Esophagus muscularis mucosa (tissue), 4 donors: ENCODE results near the gene TBCD. TPM values are rescaled to one million over a fixed set of nuclear protein-coding genes. Genes with fewer than 3 reads are reported as not detected.

Experiments used
- DNase-seq: peaks from one replicate; pipeline ENCODE4 v3.0.0-alpha.2; 2017; ENCODE audit errors: extremely low spot score
- H3K27ac ChIP-seq, 4 donors: fragments of 200-600 bp; sonication (generic); replicated peaks in 1 of 4; 1 replicate in 3 of 4; 2 replicates in 1 of 4; pipeline ENCODE4 v1.5.1; 2016 to 2019; ENCODE audit warnings: mild to moderate bottlenecking in 1 of 4
- H3K27me3 ChIP-seq, 4 donors: fragments of 200-600 bp; sonication (generic); one replicate each; pipeline versions ENCODE4 v1.5.1 to v1.6.0; 2016 to 2019
- H3K36me3 ChIP-seq, 4 donors: fragments of 200-600 bp; sonication (generic); one replicate each; pipeline ENCODE4 v1.5.1; 2016 to 2019
- H3K4me1 ChIP-seq, 4 donors: fragments of 200-600 bp; sonication (generic); one replicate each; pipeline ENCODE4 v1.5.1; 2016 to 2019
- H3K4me3 ChIP-seq, 4 donors: fragments of 200-600 bp; sonication (generic); 1 replicate in 2 of 4; 2 replicates in 2 of 4; pipeline ENCODE4 v1.5.1; 2016 to 2019; ENCODE audit warnings: mild to moderate bottlenecking in 4 of 4, moderate library complexity in 1 of 4
- H3K9me3 ChIP-seq, 4 donors: fragments of 200-600 bp; sonication (generic); 1 replicate in 3 of 4; 2 replicates in 1 of 4; pipeline ENCODE4 v1.5.1; 2016 to 2019
- EP300 ChIP-seq: sonication (generic); formaldehyde crosslinking; IDR thresholded peaks from one replicate; pipeline ENCODE4 v1.6.1; 2017; ENCODE audit warnings: antibody characterized with exemption
- POLR2A ChIP-seq: fragments of 450-650 bp; IDR thresholded peaks from one replicate; pipeline ENCODE4 v1.6.1; 2017; ENCODE audit warnings: antibody characterized with exemption, moderate library complexity, mild to moderate bottlenecking, low read depth
- POLR2AphosphoS5 ChIP-seq, 2 donors: sonication (generic); formaldehyde crosslinking; IDR thresholded peaks; one replicate each; pipeline ENCODE4 v1.6.1; 2017; ENCODE audit warnings: antibody characterized with exemption in 2 of 2
- WGBS: methylation state at CpG from one replicate; pipeline ENCODE4 v1.1.5; 2018; 5-methylcytosine and 5-hydroxymethylcytosine counted together
- intact Hi-C: fragments of 100-400 bp; cut with DNase I; formaldehyde crosslinking; loops from one replicate; pipeline ENCODE4 v1.15.1; 2023
- total RNA-seq, 4 donors: library from RNA; depleted of rRNA; stranded (reverse); fragments of >200 nt; gene quantifications; one replicate each; pipeline versions ENCODE4 v1.1.0 to v1.2.1, GENCODE V29; 2016
- TF ChIP-seq, protein P1 (sequence below), 3 experiments: fragments of 200-600 bp in 2 of 3; fragments of 450-650 bp in 1 of 3; sonication (generic) in 2 of 3; IDR thresholded peaks; one replicate each; pipeline ENCODE4 v1.5.1; 2017 to 2019; ENCODE audit warnings: antibody characterized with exemption in 3 of 3, mild to moderate bottlenecking in 2 of 3, moderate library complexity in 1 of 3

Gene TBCD
- total RNA-seq, 4 donors from 2014 or later = 38.1 to 56.7 (median 53.6) TPM

GRCh38 chr17:82808921-82809905 lies 57.3 kb downstream of the TBCD start:
- Histone ChIP-seq H3K9me3 (no peaks in the 10 kb centered on the region), H3K36me3 (peaks cover 0 to 73% (median 52%) of the 10 kb centered on the region in 4 donors), H3K27ac (peak overlapping the region in 2 of 4 donors; percentile 27 to 40), H3K27me3 (no peaks in the 10 kb centered on the region), H3K4me1 (peaks cover 34 to 44% (median 39%) of the 10 kb centered on the region in 4 donors), H3K4me3 (no peak overlapping the region)
- no peak for DNase-seq
- 77% methylated on average over 18 of the region's 35 CpGs for WGBS
- TF ChIP-seq EP300 = no peak
- TF ChIP-seq POLR2A = no peak
- TF ChIP-seq, protein P1, sequence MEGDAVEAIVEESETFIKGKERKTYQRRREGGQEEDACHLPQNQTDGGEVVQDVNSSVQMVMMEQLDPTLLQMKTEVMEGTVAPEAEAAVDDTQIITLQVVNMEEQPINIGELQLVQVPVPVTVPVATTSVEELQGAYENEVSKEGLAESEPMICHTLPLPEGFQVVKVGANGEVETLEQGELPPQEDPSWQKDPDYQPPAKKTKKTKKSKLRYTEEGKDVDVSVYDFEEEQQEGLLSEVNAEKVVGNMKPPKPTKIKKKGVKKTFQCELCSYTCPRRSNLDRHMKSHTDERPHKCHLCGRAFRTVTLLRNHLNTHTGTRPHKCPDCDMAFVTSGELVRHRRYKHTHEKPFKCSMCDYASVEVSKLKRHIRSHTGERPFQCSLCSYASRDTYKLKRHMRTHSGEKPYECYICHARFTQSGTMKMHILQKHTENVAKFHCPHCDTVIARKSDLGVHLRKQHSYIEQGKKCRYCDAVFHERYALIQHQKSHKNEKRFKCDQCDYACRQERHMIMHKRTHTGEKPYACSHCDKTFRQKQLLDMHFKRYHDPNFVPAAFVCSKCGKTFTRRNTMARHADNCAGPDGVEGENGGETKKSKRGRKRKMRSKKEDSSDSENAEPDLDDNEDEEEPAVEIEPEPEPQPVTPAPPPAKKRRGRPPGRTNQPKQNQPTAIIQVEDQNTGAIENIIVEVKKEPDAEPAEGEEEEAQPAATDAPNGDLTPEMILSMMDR (IDR thresholded peaks at IDR 0.05) = no peak
- no peak for TF ChIP-seq POLR2AphosphoS5 (IDR thresholded peaks at IDR 0.05)
- intact Hi-C loops = no loop called here

GRCh38 chr17:82810644-82811430 lies 59.0 kb downstream of the TBCD start:
- peaks cover 7 to 86% (median 64%) of the 10 kb centered on the region in 4 donors for H3K36me3 ChIP-seq
- TF ChIP-seq POLR2A (no peak), POLR2AphosphoS5 (IDR thresholded peaks at IDR 0.05) (no peak)
- intact Hi-C loops = no loop called here

DNA sequence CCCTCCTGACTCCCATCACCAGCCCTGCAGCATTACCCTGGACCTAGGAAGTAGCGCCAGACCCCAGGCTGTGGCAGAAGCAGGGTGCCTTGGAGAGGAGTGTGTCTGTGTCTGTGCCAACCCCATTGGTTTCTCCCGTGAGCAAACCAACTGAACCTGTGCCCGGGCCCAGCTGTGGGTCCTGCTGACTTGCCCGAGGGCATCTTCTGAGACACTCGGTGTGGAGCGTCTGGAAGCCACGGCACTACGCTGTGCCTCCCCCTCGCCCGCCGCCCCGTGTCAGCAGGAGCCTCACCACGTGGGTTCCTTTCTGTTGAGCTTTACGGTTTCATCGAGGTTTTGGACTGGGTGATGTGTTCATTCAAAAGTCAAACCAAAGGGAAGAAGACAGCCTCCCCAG lies 60.2 kb downstream of the TBCD start:
- Histone ChIP-seq H3K36me3 (peaks cover 13 to 85% (median 65%) of the 10 kb centered on the region in 4 donors), H3K9me3 (no peaks in the 10 kb centered on the region), H3K27ac (no peak overlapping the region), H3K27me3 (no peaks in the 10 kb centered on the region), H3K4me3 (no peak overlapping the region), H3K4me1 (peaks cover 7 to 21% (median 13%) of the 10 kb centered on the region in 4 donors)
- DNase-seq = no peak
- TF ChIP-seq POLR2A = no peak
- TF ChIP-seq, protein P1 (IDR thresholded peaks at IDR 0.05) = no peak
- TF ChIP-seq POLR2AphosphoS5 (IDR thresholded peaks at IDR 0.05) = no peak
- no peak for TF ChIP-seq EP300
- 95% methylated on average over 12 of the region's 15 CpGs for WGBS
- intact Hi-C loops = no loop called here

More at GRCh38 chr17:82810644-82811430, 59.0 kb downstream of the TBCD start:
- Histone ChIP-seq H3K4me1 (peaks cover 19 to 28% (median 24%) of the 10 kb centered on the region in 4 donors), H3K27me3 (no peaks in the 10 kb centered on the region), H3K4me3 (no peak overlapping the region), H3K27ac (no peak overlapping the region), H3K9me3 (no peaks in the 10 kb centered on the region)
- 93% methylated on average over 22 of the region's 22 CpGs for WGBS
- no peak for DNase-seq

- Histone ChIP-seq H3K27ac (no peak overlapping the region), H3K27me3 (no peaks in the 10 kb centered on the region), H3K9me3 (no peaks in the 10 kb centered on the region), H3K36me3 (peaks cover 13 to 85% (median 63%) of the 10 kb centered on the region in 4 donors), H3K4me3 (no peak overlapping the region), H3K4me1 (peaks cover 3 to 15% (median 9%) of the 10 kb centered on the region in 4 donors)
- WGBS = over 99% methylated on average over 17 of the region's 17 CpGs
- DNase-seq = no peak
- intact Hi-C loops = no loop called here
- no peak for TF ChIP-seq POLR2A
- no peak for TF ChIP-seq POLR2AphosphoS5 (IDR thresholded peaks at IDR 0.05)
- TF ChIP-seq, protein P1 (IDR thresholded peaks at IDR 0.05) = no peak
- no peak for TF ChIP-seq EP300
These were observed 60.7 kb downstream of the TBCD start for GRCh38 chr17:82812601-82813000.
